ENCODE data around the gene TM9SF3. TPM values are rescaled to one million over a fixed set of nuclear protein-coding genes. Genes with fewer than 3 reads are reported as not detected.

Gene TM9SF3
- total RNA-seq, 6 donors from 2014 or later: 30.4 to 112 (median 80.8) TPM

DNA sequence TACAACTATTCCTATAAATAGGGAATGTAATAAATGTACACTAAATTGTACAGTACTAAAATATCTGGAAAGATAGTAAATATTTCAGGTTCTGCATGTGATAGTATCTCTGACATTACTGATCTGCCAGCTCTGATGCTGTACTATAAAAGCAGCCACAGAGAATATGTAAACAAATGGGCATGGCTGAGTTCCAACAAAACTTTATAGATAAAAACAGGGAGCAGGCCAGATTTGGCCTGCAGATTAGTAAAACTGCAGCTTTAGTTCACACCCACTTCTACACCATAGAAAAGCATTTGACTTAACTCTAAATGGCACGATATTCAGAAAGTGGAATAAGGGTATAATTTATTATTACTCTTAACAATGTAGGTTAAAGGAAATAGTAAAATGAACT is 54.3 kb downstream of the TM9SF3 start:
- 46 to 62% methylated on average over 1 of the region's 1 CpG for WGBS, 2 donors
- H3K27ac ChIP-seq: no peak overlapping the region
- peaks cover 3 to 57% (median 23%) of the 10 kb centered on the region in 4 donors for H3K36me3 ChIP-seq
- no peaks in the 10 kb centered on the region for H3K9me3 ChIP-seq
- no peak overlapping the region for H3K4me3 ChIP-seq
- DNase-seq: no peak
- TF ChIP-seq, protein P1, sequence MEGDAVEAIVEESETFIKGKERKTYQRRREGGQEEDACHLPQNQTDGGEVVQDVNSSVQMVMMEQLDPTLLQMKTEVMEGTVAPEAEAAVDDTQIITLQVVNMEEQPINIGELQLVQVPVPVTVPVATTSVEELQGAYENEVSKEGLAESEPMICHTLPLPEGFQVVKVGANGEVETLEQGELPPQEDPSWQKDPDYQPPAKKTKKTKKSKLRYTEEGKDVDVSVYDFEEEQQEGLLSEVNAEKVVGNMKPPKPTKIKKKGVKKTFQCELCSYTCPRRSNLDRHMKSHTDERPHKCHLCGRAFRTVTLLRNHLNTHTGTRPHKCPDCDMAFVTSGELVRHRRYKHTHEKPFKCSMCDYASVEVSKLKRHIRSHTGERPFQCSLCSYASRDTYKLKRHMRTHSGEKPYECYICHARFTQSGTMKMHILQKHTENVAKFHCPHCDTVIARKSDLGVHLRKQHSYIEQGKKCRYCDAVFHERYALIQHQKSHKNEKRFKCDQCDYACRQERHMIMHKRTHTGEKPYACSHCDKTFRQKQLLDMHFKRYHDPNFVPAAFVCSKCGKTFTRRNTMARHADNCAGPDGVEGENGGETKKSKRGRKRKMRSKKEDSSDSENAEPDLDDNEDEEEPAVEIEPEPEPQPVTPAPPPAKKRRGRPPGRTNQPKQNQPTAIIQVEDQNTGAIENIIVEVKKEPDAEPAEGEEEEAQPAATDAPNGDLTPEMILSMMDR (IDR thresholded peaks at IDR 0.05): no peak
- TF ChIP-seq EP300 (IDR thresholded peaks at IDR 0.05) (no peak), POLR2AphosphoS5 (IDR thresholded peaks at IDR 0.05) (no peak), POLR2A (IDR thresholded peaks at IDR 0.05) (no peak)
- ATAC-seq (ENCODE audit: low FRiP score in 2 of 2): no peak
- peaks cover 0 to 4% (median 1%) of the 10 kb centered on the region in 4 donors for H3K4me1 ChIP-seq
- no peaks in the 10 kb centered on the region for H3K27me3 ChIP-seq

DNA sequence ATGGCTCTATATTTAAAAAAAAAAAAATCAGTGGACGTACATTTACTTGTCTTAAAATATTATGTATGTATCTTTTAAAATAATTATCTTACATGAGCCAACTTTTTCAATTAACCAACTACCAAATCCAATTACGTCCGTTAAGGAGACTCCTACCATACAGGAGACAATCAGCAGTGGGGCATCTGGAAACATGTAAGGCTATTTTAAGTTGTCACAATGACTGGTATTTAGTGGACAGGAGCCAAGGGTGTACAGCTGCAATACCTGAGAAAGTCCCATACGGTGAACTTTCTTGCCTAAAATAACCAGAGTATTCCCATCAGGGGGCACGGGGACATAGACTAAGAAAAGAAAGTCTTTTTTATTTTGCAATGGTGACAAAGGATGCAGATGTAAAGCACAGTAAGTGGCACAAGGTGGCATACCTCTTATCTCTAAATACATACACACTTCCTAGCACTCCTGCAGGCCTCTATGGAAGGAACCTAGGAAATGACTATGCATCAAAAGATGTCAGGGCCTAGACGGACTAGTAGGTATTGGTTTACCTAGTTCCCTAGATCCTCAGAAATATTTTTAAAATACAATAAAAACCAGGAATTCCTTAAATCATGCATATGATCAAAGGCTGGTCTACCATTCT is 57.1 kb downstream of the TM9SF3 start:
- no peak for ATAC-seq (ENCODE audit: low FRiP score in 2 of 2)
- TF ChIP-seq EP300 (IDR thresholded peaks at IDR 0.05): no peak
- TF ChIP-seq POLR2AphosphoS5 (IDR thresholded peaks at IDR 0.05): no peak
- TF ChIP-seq, protein P1 (IDR thresholded peaks at IDR 0.05): no peak
- TF ChIP-seq POLR2A (IDR thresholded peaks at IDR 0.05): no peak
- peaks cover 12 to 78% (median 38%) of the 10 kb centered on the region in 4 donors for H3K36me3 ChIP-seq
- no peak overlapping the region for H3K27ac ChIP-seq
- H3K4me1 ChIP-seq: peaks cover 0 to 4% (median 0%) of the 10 kb centered on the region in 4 donors
- H3K27me3 ChIP-seq: no peaks in the 10 kb centered on the region
- H3K4me3 ChIP-seq: no peak overlapping the region
- WGBS, 2 donors: 89 to 91% methylated on average over 6 of the region's 6 CpGs
- no peaks in the 10 kb centered on the region for H3K9me3 ChIP-seq
- DNase-seq: no peak

DNA sequence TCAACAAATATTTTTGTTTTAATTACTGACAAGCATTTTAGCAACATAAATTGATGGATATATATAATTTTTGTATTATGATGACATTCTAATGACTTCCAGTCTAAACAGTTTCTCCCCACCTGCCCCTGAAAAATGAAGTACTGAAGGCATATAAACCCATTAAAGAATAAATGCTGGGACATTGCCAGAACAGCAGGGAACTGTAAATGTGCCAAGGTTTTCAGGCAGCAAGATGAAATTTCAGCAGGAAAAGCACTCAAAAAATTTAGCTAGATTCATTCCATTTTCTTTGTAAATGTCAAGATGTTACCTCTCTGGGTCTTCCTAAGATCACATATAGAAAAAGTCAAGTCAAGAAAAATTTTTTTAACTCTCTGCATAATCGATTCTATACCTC is 62.1 kb downstream of the TM9SF3 start:
- DNase-seq (no peak), ATAC-seq (ENCODE audit: low FRiP score in 2 of 2) (no peak)
- no peaks in the 10 kb centered on the region for H3K4me1 ChIP-seq
- no peaks in the 10 kb centered on the region for H3K9me3 ChIP-seq
- peaks cover 9 to 86% (median 39%) of the 10 kb centered on the region in 4 donors for H3K36me3 ChIP-seq
- WGBS, 2 donors: 88 to 92% methylated on average over 1 of the region's 1 CpG
- H3K27ac ChIP-seq: no peak overlapping the region
- no peak for TF ChIP-seq POLR2AphosphoS5 (IDR thresholded peaks at IDR 0.05)
- no peak for TF ChIP-seq EP300 (IDR thresholded peaks at IDR 0.05)
- TF ChIP-seq, protein P1 (IDR thresholded peaks at IDR 0.05): no peak
- no peak for TF ChIP-seq POLR2A (IDR thresholded peaks at IDR 0.05)
- H3K4me3 ChIP-seq: no peak overlapping the region
- H3K27me3 ChIP-seq: no peaks in the 10 kb centered on the region

DNA sequence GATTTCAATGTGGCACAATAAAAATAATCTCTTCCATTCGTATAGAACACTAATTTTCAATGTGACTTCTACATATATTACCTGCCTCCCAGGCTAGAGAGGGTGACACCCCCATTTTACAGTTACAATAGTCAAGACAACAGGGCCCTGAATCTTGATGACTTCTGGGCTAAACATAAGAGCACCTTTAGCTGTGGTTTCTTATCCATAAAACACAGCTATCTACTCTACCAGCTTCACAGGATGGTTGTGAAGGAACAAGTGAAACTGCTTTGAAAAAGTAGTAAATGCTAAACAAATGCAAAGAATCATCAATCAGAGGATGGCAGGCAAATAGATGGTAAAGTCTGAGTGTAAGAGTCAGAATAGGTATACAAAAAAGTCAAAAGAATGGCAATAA is 69.5 kb downstream of the TM9SF3 start:
- DNase-seq: no peak

More for the DNA sequence above, 69.5 kb downstream of the TM9SF3 start:
- TF ChIP-seq, protein P1 (IDR thresholded peaks at IDR 0.05): no peak
- TF ChIP-seq POLR2A (IDR thresholded peaks at IDR 0.05) (no peak), EP300 (IDR thresholded peaks at IDR 0.05) (no peak), POLR2AphosphoS5 (IDR thresholded peaks at IDR 0.05) (no peak)
- Histone ChIP-seq H3K4me1 (peaks cover 22 to 24% (median 22%) of the 10 kb centered on the region in 4 donors), H3K36me3 (peaks cover 0 to 28% (median 15%) of the 10 kb centered on the region in 4 donors), H3K27me3 (peaks cover 0 to 14% (median 8%) of the 10 kb centered on the region in 4 donors), H3K9me3 (no peaks in the 10 kb centered on the region), H3K4me3 (no peak overlapping the region), H3K27ac (no peak overlapping the region)
- WGBS, 2 donors: 96 to 97% methylated on average over 1 of the region's 1 CpG
- ATAC-seq (ENCODE audit: low FRiP score in 2 of 2): no peak
